Stimulated activated CD4-positive, alpha-beta T cell treated with anti-CD3 and anti-CD28 coated beads, Interleukin-12 subunit alpha, Interleukin-12 subunit beta, amount 100 ng/mL, for 24 hours (primary cell): Measurements from ENCODE around the gene TPRN.
A peak's percentile ranks its signal among the peaks of the same experiment; 100 is the strongest.

Experiments used
- DNase-seq, 2 experiments: peaks; one replicate each; pipeline ENCODE4 v3.0.0-alpha.2; 2020; ENCODE audit warnings: low read depth in 2 of 2

TPRN gene

GRCh38 chr9:137236238-137236935 lies 35.8 kb upstream of the TPRN start:
- peak; percentile 79 to 93 for DNase-seq

- no peak for DNase-seq
Observed at GRCh38 chr9:137235424-137236237, 35.1 kb upstream of the TPRN start.

GRCh38 chr9:137234758-137235423 lies 34.4 kb upstream of the TPRN start:
- DNase-seq = no peak

DNA sequence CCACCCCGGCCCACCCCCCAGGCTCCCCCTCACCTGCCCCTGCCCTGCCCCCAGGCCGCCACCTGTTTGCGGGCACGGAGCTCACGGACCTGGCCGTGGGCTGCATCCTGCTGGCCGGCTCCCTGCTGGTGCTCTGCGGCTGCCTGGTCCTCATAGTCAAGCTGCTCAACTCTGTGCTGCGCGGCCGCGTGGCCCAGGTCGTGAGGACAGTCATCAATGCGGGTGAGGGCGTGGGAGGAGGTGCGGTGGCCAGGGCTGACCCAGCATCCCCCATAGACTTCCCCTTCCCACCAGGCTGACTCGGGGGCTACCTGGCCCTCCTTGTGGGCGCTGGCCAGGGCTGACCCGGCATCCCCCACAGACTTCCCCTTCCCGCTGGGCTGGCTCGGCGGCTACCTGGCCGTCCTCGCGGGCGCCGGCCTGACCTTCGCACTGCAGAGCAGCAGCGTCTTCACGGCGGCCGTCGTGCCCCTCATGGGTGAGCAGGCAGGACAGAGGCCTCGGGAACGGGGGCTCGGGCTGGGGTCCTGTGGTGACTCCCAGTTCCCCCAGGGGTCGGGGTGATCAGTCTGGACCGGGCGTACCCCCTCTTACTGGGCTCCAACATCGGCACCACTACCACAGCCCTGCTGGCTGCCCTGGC lies 33.6 kb upstream of the TPRN start:
- DNase-seq = no peak

GRCh38 chr9:137233143-137233980 lies 32.8 kb upstream of the TPRN start:
- no peak for DNase-seq

GRCh38 chr9:137232510-137232909 lies 32.0 kb upstream of the TPRN start:
- no peak for DNase-seq

- DNase-seq = no peak
Observed at GRCh38 chr9:137232101-137232500, 31.6 kb upstream of the TPRN start.

DNA sequence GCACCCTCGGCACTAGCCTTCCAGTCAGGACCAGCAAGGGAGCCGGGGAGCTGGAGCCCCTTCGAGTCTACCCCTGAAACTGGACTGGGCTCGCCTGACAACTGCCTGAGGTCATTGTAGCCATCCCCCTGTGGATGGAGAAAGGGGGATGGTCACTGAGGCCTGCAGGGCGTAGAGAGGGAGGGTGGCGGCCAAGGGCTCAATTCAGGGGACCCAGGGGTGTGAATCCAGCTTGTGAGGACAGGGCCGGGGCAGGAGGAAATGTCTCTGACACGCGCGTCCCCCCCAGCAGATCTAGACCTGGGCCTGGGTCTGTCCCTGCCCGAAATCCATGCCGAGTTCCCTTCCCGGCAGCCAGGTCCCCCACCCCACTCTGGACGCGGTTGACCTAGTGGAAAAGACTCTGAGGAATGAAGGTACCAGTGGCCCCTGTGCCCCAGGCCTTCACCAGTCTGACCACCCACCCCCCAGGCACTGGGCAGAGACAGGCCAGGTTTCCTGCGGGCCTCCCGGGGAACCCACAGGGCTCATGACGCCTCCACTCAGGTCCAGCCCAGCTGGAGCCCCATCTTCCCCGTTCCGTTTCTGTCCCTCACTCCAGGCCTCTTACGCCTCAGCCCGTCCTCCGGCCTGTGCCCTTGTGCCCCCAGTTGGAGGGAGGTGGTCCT lies 31.0 kb upstream of the TPRN start:
- DNase-seq = no peak

DNA sequence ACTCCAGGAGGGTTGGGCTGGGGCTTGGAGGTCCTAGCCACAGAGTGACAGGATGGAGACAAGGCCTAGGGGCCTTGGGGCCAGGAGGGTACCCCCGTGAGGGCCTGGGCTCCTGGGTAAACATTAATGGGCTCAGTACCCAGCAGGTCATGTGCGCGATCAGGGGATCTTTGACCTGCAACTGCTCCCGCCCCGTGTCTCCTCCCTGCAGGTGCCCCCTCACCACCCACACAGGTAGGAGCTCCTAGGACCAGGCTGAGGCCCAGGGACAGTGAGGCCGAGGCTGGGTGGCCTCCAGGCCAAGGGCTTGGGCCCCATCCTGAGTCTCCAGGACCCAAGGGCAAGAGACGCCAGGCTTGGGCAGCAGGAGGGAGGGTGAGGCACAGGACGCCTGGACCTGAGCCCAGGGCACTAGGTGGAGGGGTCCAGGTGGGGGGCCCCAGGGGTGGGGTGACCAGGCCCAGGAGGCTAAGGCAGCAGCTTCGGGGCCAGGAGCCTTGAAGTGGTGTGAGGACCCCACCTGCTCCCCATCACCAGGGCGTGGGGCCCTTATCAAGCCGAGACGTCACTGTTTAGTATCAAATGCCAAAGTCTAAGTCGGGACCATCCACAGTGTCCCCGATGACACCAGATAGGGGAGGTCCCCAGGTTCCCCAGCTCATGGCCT lies 30.3 kb upstream of the TPRN start, which contains the start of gene SLC34A3:
Gene SLC34A3, plus strand, starts transcription at position 197 of the 667 bp plus-strand sequence. CDS start 802 bp downstream, outside the sequence.
- DNase-seq = no peak

DNA sequence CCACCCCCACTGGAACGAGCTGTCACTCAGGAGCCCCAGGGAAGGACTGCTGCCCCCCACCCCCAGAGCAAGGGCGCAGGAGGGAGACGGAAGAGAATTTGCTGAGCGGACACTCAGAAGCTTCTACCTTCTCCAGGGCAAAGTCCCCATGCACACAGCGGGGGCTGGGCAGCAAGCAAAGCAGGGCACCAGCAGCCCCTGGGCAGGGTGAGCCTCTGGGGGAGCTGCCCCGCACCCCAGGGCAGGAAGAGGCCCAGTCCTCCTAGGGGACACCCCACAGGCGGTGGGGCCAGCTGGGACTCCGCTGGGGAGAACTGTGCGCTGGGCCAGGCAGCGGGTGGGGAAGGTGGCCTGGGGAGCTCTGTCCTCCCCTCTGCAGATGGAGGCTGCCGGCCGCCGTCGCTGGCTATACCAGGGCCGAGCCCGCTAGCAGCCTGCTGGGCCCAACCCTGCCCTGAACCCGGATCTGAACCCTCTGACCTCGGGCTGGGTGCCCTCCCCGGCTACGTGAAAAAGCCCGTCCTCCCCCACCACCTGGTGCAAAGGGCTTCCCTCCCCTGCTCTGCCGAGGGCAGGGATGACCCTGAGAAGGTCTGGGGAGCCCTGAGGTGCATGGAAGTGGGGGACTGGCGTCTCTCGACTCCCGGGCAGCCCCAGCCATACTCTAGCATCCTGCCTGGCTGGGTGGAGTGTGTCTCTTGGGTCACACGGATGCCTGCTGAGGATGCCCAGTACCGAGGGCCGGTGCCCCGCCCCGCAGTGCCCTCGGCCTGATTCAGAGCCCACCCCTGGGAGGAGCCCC lies 29.6 kb upstream of the TPRN start:
- no peak for DNase-seq

DNA sequence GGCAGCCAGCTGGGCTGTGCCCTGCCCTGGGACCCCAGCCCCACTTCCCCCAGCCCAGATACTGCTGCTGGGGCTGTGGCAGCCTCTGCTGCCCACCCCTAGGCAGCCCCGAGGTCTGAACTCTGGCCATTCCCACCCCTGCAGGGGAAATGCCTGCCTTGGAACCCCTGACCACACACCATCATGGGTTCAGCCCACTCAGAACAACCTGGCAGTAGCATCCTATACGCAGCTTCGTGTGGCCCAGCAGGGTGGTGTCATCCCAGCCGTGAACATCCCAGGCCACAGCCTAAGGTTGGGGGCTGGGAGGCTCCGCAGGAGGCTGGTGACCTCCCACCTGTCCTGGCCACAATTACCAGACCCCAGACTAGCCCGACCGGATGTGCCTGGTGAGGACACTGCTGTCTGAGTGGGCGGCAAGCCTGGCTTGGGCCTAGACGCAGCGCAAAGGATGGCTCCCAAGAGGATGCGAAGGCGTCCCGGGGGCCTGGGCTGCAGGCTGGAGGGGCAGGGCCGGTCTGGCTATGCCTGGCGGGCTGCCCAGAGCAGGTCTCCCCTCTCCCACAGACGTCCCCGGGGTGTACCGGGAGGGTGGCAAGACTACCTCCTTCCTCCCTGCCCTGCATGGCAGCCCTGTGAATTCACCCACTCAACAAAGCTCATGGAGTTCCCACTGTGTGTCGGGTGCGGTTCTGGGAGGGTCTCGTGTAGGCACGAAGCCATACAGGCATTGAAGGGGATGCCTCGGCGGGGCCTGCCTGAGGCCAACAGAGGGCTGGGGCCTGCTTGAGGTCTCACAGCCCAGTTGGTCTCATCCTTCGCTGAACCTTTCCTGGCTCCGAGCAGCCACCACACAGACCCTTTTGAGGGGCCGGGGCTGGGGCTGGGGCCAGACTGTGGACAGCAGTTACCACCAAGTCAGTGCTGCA lies 28.7 kb upstream of the TPRN start:
- no peak for DNase-seq

DNA sequence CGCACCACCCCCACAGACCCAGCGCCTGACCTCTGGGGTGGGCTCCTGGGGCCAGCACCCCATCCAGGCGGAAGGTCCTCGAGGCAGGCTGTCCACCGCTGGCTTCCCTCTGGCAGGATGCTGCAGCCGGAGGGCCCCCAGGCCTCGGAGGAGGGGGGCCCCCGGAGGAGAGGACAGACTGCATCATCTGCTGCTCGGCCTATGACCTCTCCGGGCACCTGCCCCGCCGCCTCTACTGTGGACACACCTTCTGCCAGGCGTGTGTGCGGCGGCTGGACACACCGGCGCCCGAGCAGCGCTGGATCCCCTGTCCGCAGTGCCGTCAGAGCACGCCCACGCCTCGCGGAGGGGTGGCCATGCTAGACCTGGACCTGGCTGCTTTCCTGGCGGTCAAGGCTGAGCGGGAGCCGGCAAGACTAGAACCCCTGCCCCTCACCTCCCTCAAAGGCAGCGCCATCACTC lies 28.0 kb upstream of the TPRN start:
- no peak for DNase-seq

DNA sequence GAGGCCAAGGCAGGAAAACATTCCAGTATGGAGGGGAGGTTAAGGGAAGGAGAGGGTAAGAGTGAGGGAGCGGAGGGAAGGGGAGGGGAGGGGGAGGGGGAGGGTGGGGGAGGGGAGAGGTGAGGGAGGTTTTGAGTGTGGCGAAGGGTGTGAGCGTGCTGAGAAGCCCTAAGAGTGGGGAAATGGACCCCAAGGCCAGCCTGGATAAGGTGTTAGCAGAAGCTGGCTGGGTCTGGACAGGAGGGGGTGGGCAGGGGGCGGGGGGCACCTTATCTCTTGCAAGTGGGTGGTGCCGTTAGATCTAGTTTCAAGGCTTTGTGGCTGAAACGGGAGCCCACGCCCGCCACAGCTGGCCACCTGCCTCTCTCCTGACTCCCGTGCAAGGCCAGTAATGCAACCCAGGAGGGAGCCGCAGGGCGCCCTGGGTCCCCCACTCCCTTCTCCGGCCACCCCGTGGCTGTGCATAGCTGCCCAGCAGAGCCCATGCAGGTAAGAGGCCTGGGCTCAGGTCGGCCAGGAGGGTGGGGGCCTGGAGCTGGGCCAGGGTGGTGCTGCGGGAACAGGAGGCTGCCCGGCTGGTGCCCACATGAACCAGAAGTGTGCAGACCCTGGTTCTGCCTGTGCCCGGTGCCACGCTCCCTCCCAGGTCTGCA lies 27.4 kb upstream of the TPRN start:
- no peak for DNase-seq

DNA sequence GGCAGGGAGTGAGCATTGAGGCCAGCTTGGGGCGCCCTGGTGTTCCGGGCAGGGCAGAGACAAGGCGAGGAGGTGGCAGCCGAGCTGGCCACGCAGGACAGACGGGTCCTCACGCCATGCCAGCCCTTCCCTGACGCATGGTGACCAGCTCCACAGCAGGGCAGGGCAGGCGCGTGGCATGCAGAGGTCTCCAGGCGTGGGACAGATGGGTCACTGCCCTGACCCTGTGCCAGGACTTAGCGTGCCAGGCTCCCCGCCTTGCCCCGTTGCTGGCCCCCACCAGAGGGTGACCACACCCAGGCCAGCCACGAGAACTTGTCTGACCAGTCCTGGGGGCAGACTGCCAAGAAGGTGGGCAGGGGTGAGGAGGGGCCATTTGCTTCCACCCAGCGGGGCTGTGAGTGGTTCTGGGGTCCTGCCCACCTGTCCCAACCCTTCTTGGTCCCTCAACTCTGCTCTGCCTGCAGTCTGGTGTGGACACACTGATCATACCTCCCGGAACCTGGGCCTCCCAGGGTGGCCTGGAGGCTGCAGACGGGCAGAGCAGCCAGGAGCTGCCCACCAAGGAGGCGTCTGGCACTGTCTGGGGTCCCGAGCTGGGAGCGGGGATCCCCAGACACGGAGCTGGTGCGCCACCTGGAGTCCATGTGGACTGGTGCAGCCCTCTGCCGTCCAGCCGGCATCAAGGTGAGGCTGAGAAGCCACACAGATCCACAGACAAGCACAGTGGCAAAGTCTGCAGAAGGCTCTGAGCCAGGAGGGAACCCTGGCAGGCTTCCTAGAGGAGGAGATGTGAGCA lies 26.7 kb upstream of the TPRN start, which contains the start of gene RNF224:
Gene RNF224, plus strand, starts transcription at position 449 of the 799 bp plus-strand sequence. CDS start 834 bp downstream, outside the sequence.
- DNase-seq = peak; percentile 48 to 80

DNA sequence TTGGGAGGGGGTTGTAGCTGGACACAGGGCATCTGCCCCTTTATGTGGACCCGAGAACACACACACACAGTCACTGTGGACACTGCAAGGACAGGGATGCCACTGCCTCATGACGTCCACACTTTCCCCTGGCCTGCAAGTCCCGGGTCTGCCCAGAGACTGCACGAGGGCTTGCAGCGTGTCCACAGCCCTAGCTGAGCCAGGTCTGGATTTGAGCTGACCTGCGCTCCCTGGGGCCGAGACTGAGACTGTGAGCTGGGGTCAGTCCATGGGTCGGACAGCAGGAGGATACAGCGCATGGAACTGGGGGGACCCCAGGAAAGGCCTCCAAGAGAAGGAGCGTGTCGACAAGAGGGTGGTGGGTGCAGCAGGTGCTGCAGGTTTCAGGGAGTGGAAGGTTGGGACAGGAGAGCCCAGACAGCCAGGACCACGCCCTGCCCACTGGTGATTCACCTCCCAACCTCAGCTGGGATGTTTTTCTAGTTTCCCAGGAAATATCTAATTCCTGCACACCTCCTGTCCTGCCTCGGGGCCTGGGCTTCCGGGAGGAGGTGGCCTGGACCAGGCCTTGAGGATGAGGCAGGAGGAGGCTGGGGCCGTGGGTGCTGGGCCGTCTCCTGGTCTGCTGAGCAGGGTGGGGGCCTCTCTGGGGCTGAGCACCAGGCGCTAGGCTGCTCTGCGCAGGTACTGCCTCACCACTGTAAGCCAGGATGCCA lies 26.0 kb upstream of the TPRN start:
- DNase-seq = no peak
